Smooth muscle cell (in vitro differentiated cells): ENCODE measurements around the gene CFAP99. TPM values are rescaled to one million over a fixed set of nuclear protein-coding genes. Genes with fewer than 3 reads are reported as not detected.

ENCODE experiments used
- DNase-seq: peaks from one replicate; lab custom pipeline; 2025; ENCODE audit not compliant: unreplicated experiment; lab: John Stamatoyannopoulos, UW
- H2AFZ ChIP-seq: fragments of 200-600 bp; sonication (generic); 2 replicates; pipeline ENCODE4 v1.6.0; 2016; ENCODE audit warnings: antibody characterized with exemption, low read depth, mild to moderate bottlenecking
- H3F3A ChIP-seq: fragments of 200-600 bp; sonication (generic); 2 replicates; pipeline ENCODE4 v1.6.0; 2017; ENCODE audit warnings: antibody characterized with exemption, low read depth
- H3K27ac ChIP-seq: fragments of 200-600 bp; sonication (generic); 2 replicates; pipeline ENCODE4 v1.5.1; 2016; ENCODE audit warnings: low read depth, mild to moderate bottlenecking
- H3K27me3 ChIP-seq: fragments of 200-600 bp; sonication (generic); 2 replicates; pipeline ENCODE4 v1.6.1; 2016; ENCODE audit warnings: low read depth, mild to moderate bottlenecking
- H3K36me3 ChIP-seq: fragments of 200-600 bp; sonication (generic); 2 replicates; pipeline ENCODE4 v1.5.1; 2016; ENCODE audit warnings: low read depth
- H3K4me1 ChIP-seq: fragments of 200-600 bp; sonication (generic); 2 replicates; pipeline ENCODE4 v1.5.1; 2016; ENCODE audit warnings: low read depth
- H3K4me2 ChIP-seq: fragments of 200-600 bp; sonication (generic); 2 replicates; pipeline ENCODE4 v1.6.0; 2016; ENCODE audit warnings: mild to moderate bottlenecking
- H3K4me3 ChIP-seq: fragments of 200-600 bp; sonication (generic); 2 replicates; pipeline ENCODE4 v1.5.1; 2016; ENCODE audit warnings: mild to moderate bottlenecking
- H3K79me2 ChIP-seq: fragments of 200-600 bp; sonication (generic); 2 replicates; pipeline ENCODE4 v1.6.0; 2016; ENCODE audit warnings: low read depth, mild to moderate bottlenecking
- H3K9ac ChIP-seq: fragments of 200-600 bp; sonication (generic); 2 replicates; pipeline ENCODE4 v1.6.0; 2016; ENCODE audit warnings: low read depth
- H3K9me3 ChIP-seq: fragments of 200-600 bp; sonication (generic); replicated peaks from 2 replicates; pipeline ENCODE4 v1.5.1; 2016; ENCODE audit warnings: low read depth
- H4K20me1 ChIP-seq: fragments of 200-600 bp; sonication (generic); 2 replicates; pipeline ENCODE4 v1.6.0; 2016; ENCODE audit warnings: low read depth
- WGBS: methylation state at CpG from one replicate; pipeline ENCODE4 v1.1.7; 2016; ENCODE audit warnings: low lambda C conversion rate; 5-methylcytosine and 5-hydroxymethylcytosine counted together
- polyA plus RNA-seq: library from polyadenylated mRNA; unstranded; fragments of >200 nt; fragmentation: Nextera tagmentation; extraction: Ambion mirVana; gene quantifications from 2 replicates; pipeline ENCODE4 v1.2.1, GENCODE V29; 2016
- total RNA-seq: library from RNA; depleted of rRNA; stranded (reverse); fragments of >200 nt; gene quantifications from 2 replicates; pipeline ENCODE4 v1.2.3, GENCODE V29; 2014
- TF ChIP-seq, protein P1 (sequence below): fragments of 200-600 bp; sonication (generic); IDR thresholded peaks from 2 replicates; pipeline ENCODE4 v1.5.1; 2017; ENCODE audit warnings: borderline replicate concordance, mild to moderate bottlenecking, antibody characterized with exemption; ENCODE audit not compliant: insufficient read depth, poor library complexity, severe bottlenecking

Gene CFAP99
- total and polyA plus RNA-seq, 2 experiments from 2014 or later, result not detected

GRCh38 chr4:2397596-2398379 is 21.0 kb upstream of the CFAP99 start:
- Histone ChIP-seq H3K27me3 (peaks cover 5% of the 10 kb centered on the region), H3K4me1 (peaks cover 11% of the 10 kb centered on the region), H3K4me3 (no peak overlapping the region), H3K36me3 (no peaks in the 10 kb centered on the region), H3K9me3 (no peaks in the 10 kb centered on the region), H3K4me2 (no peak overlapping the region), H3K27ac (no peak overlapping the region), H3K9ac (no peak overlapping the region), H4K20me1 (no peaks in the 10 kb centered on the region), H3K79me2 (no peaks in the 10 kb centered on the region), H3F3A (no peaks in the 10 kb centered on the region), H2AFZ (no peak overlapping the region)
- DNase-seq, result no peak
- 81% methylated on average over 20 of the region's 20 CpGs for WGBS
- TF ChIP-seq, protein P1, sequence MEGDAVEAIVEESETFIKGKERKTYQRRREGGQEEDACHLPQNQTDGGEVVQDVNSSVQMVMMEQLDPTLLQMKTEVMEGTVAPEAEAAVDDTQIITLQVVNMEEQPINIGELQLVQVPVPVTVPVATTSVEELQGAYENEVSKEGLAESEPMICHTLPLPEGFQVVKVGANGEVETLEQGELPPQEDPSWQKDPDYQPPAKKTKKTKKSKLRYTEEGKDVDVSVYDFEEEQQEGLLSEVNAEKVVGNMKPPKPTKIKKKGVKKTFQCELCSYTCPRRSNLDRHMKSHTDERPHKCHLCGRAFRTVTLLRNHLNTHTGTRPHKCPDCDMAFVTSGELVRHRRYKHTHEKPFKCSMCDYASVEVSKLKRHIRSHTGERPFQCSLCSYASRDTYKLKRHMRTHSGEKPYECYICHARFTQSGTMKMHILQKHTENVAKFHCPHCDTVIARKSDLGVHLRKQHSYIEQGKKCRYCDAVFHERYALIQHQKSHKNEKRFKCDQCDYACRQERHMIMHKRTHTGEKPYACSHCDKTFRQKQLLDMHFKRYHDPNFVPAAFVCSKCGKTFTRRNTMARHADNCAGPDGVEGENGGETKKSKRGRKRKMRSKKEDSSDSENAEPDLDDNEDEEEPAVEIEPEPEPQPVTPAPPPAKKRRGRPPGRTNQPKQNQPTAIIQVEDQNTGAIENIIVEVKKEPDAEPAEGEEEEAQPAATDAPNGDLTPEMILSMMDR, result no peak

- Histone ChIP-seq H3K4me1 (peaks cover 7% of the 10 kb centered on the region), H3K36me3 (no peaks in the 10 kb centered on the region), H3K9me3 (no peaks in the 10 kb centered on the region), H2AFZ (no peak overlapping the region), H3K4me3 (no peak overlapping the region), H4K20me1 (no peaks in the 10 kb centered on the region), H3F3A (no peaks in the 10 kb centered on the region), H3K4me2 (no peak overlapping the region), H3K27ac (no peak overlapping the region), H3K27me3 (no peaks in the 10 kb centered on the region), H3K79me2 (no peaks in the 10 kb centered on the region), H3K9ac (no peak overlapping the region)
- TF ChIP-seq, protein P1, result no peak
- DNase-seq, result no peak
- WGBS, result 77% methylated on average over 8 of the region's 10 CpGs
Measured at GRCh38 chr4:2399216-2399615, 19.5 kb upstream of the CFAP99 start.

GRCh38 chr4:2399631-2400190 is 19.0 kb upstream of the CFAP99 start:
- H3K9ac ChIP-seq, result no peak overlapping the region
- no peaks in the 10 kb centered on the region for H3K79me2 ChIP-seq
- WGBS, result 81% methylated on average over 28 of the region's 28 CpGs
- DNase-seq, result no peak
- no peaks in the 10 kb centered on the region for H4K20me1 ChIP-seq
- H3K9me3 ChIP-seq, result no peaks in the 10 kb centered on the region
- no peaks in the 10 kb centered on the region for H3F3A ChIP-seq
- no peak overlapping the region for H2AFZ ChIP-seq
- no peaks in the 10 kb centered on the region for H3K36me3 ChIP-seq
- no peak overlapping the region for H3K4me3 ChIP-seq
- H3K4me2 ChIP-seq, result no peak overlapping the region
- peaks cover 7% of the 10 kb centered on the region for H3K4me1 ChIP-seq
- TF ChIP-seq, protein P1, result no peak
- H3K27ac ChIP-seq, result no peak overlapping the region
- H3K27me3 ChIP-seq, result no peaks in the 10 kb centered on the region
